CD14-positive monocyte (primary cell): ENCODE results near the gene SLC45A3. TPM values are rescaled to one million over a fixed set of nuclear protein-coding genes. Genes with fewer than 3 reads are reported as not detected.

Experiments
- DNase-seq, 3 donors: peaks; one replicate each; pipeline ENCODE4 v3.0.0-alpha.2; 2011 to 2022
- H2AFZ ChIP-seq: 2 replicates; pipeline ENCODE4 v1.6.0; 2012; ENCODE audit warnings: mild to moderate bottlenecking, low read depth, low read length, inconsistent platforms; ENCODE audit not compliant: insufficient read depth, poor library complexity, severe bottlenecking
- H3K27ac ChIP-seq, 2 donors: 1 replicate in 1 of 2; 2 replicates in 1 of 2; pipeline ENCODE4 v1.5.1; 2012 to 2013; ENCODE audit warnings: low read length in 2 of 2, control low read depth in 1 of 2, inconsistent platforms in 1 of 2, low read depth in 1 of 2, mild to moderate bottlenecking in 1 of 2
- H3K27me3 ChIP-seq, 2 donors: one replicate each; pipeline versions ENCODE4 v1.6.0 to v1.6.1; 2011 to 2013; ENCODE audit warnings: low read length in 2 of 2; ENCODE audit not compliant: control insufficient read depth in 2 of 2, insufficient read depth in 2 of 2
- H3K36me3 ChIP-seq, 2 donors: replicated peaks in 1 of 2; 1 replicate in 1 of 2; 2 replicates in 1 of 2; pipeline versions ENCODE4 v1.5.1 to v1.6.1; 2012 to 2013; ENCODE audit warnings: low read length in 2 of 2, control low read depth in 1 of 2, inconsistent platforms in 1 of 2, mild to moderate bottlenecking in 1 of 2; ENCODE audit not compliant: insufficient read depth in 2 of 2, control insufficient read depth in 1 of 2
- H3K4me1 ChIP-seq, 2 donors: 1 replicate in 1 of 2; 2 replicates in 1 of 2; pipeline versions ENCODE4 v1.5.1 to v1.6.1; 2012 to 2013; ENCODE audit warnings: low read length in 2 of 2, control low read depth in 1 of 2, inconsistent platforms in 1 of 2, mild to moderate bottlenecking in 1 of 2, moderate library complexity in 1 of 2; ENCODE audit not compliant: insufficient read depth in 2 of 2, control insufficient read depth in 1 of 2
- H3K4me2 ChIP-seq: replicated peaks from 2 replicates; pipeline ENCODE3; 2012; ENCODE audit warnings: low read length, moderate library complexity, mild to moderate bottlenecking; ENCODE audit not compliant: poor library complexity, severe bottlenecking; ENCODE audit errors: extremely low read depth
- H3K4me3 ChIP-seq, 3 experiments: fragments of 200-600 bp in 1 of 3; sonication (generic) in 1 of 3; replicated peaks in 1 of 3; 1 replicate in 2 of 3; 2 replicates in 1 of 3; pipeline ENCODE4 v1.5.1; 2011 to 2013; ENCODE audit warnings: low read length in 3 of 3, mild to moderate bottlenecking in 3 of 3, control low read depth in 2 of 3, low read depth in 2 of 3, inconsistent platforms in 1 of 3, moderate library complexity in 1 of 3
- H3K79me2 ChIP-seq: 2 replicates; pipeline ENCODE4 v1.6.0; 2012; ENCODE audit warnings: mild to moderate bottlenecking, control low read depth, inconsistent platforms, low read length, moderate library complexity; ENCODE audit not compliant: insufficient read depth
- H3K9ac ChIP-seq: 2 replicates; pipeline ENCODE4 v1.6.0; 2017; ENCODE audit warnings: low read length, mild to moderate bottlenecking; ENCODE audit not compliant: insufficient read depth, poor library complexity, severe bottlenecking
- H3K9me3 ChIP-seq, 2 donors: replicated peaks in 1 of 2; 1 replicate in 1 of 2; 2 replicates in 1 of 2; pipeline versions ENCODE4 v1.5.1 to v1.6.1; 2012 to 2013; ENCODE audit warnings: low read length in 2 of 2, control low read depth in 1 of 2; ENCODE audit not compliant: control insufficient read depth in 1 of 2, insufficient read depth in 1 of 2
- H4K20me1 ChIP-seq: 2 replicates; pipeline ENCODE4 v1.6.0; 2012; ENCODE audit warnings: mild to moderate bottlenecking, low read length, control low read depth, moderate library complexity; ENCODE audit not compliant: insufficient read depth
- H3K27ac Mint-ChIP-seq, 7 donors: one replicate each; pipeline ENCODE4 v1.8.0; 2020; ENCODE audit warnings: mild to moderate bottlenecking in 7 of 7, mixed read lengths in 7 of 7, moderate library complexity in 6 of 7, inconsistent platforms in 2 of 7
- H3K27me3 Mint-ChIP-seq, 3 donors: one replicate each; pipeline ENCODE4 v1.8.0; 2021 to 2022; ENCODE audit warnings: low read depth in 3 of 3, mild to moderate bottlenecking in 3 of 3, mixed read lengths in 3 of 3, moderate library complexity in 3 of 3, inconsistent platforms in 1 of 3
- H3K36me3 Mint-ChIP-seq, 2 donors: one replicate each; pipeline ENCODE4 v1.8.0; 2020; ENCODE audit warnings: mixed read lengths in 2 of 2, inconsistent platforms in 1 of 2, mild to moderate bottlenecking in 1 of 2
- H3K4me1 Mint-ChIP-seq: one replicate; pipeline ENCODE4 v1.8.0; 2020; ENCODE audit warnings: mild to moderate bottlenecking, mixed read lengths
- H3K4me3 Mint-ChIP-seq, 2 donors: one replicate each; pipeline ENCODE4 v1.8.0; 2020; ENCODE audit warnings: mild to moderate bottlenecking in 2 of 2, mixed read lengths in 2 of 2, moderate library complexity in 1 of 2
- H3K9me3 Mint-ChIP-seq, 7 donors: one replicate each; pipeline ENCODE4 v1.8.0; 2020 to 2022; ENCODE audit warnings: mixed read lengths in 7 of 7, mild to moderate bottlenecking in 6 of 7, moderate library complexity in 6 of 7, inconsistent platforms in 2 of 7
- WGBS: methylation state at CpG from one replicate; pipeline ENCODE4 v1.1.5; 2013; ENCODE audit warnings: missing lambda C conversion rate; ENCODE audit not compliant: insufficient coverage; 5-methylcytosine and 5-hydroxymethylcytosine counted together
- intact Hi-C, 2 donors: fragments of 100-400 bp; cut with micrococcal nuclease; formaldehyde crosslinking; loops; one replicate each; pipeline versions ENCODE4 v1.15.0 to v1.15.1; 2023
- polyA plus RNA-seq, 3 donors: library from polyadenylated mRNA; depleted of rRNA in 1 of 3; unstranded in 2 of 3; stranded (reverse) in 1 of 3; fragments of 300-500 nt in 2 of 3; fragments of >200 nt in 1 of 3; fragmentation: Illumina TruSeq in 2 of 3; gene quantifications; 1 replicate in 2 of 3; 2 replicates in 1 of 3; pipeline ENCODE4 v1.2.3, GENCODE V29; 2012 to 2021
- TF ChIP-seq, protein P1 (sequence below): fragments of 200-600 bp; IDR thresholded peaks from one replicate; pipeline ENCODE4 v1.8.0; 2022; ENCODE audit warnings: antibody characterized with exemption, mild to moderate bottlenecking

Gene SLC45A3
- polyA plus RNA-seq, 3 donors: 0.11 to 0.61 TPM; not detected in 1

DNA sequence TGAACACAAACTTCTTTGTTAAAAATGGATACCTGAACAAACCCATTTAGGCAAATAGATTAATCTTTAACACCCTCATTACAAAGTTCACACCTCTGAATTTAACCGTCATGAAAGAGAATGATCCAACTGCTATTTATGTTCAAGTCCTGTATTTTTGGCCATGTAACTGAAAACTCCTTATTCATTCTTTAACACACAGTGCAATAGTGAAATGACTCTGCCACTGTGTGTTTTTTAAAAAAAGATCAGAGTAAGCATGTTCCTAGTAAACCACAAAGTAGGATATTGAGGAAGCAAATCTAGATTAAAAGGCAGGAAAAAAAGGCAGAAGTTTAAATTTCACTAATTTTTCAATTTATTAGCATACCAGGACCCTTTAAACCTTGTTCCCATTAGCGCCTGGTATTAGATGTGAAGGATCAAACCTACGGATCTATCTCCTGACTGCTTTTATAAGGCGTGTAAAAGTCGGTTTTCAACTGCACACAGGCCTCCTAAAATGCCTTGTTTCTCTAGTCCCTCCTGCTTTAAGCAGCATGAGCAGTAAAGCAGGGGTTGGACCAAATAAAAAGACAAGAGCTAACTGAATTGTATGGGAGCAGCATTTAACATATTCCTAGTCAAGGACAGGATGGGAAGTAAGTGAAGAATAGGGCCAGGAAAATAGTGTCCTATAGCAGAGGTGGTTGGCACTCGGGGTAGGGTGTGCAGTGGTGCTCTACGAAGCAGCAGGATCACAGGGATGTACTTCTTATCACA lies 36.2 kb upstream of the SLC45A3 start:
- Histone ChIP-seq H3K36me3 (peaks cover 49 to 67% of the 10 kb centered on the region in 2 donors), H3K27me3 (no peaks in the 10 kb centered on the region), H2AFZ (no peak overlapping the region), H3K27ac (no peak overlapping the region), H3K4me3 (no peak overlapping the region), H4K20me1 (no peaks in the 10 kb centered on the region), H3K4me2 (no peak overlapping the region), H3K9ac (peak overlapping the region; percentile 16), H3K4me1 (peaks cover 4 to 5% of the 10 kb centered on the region in 2 donors), H3K79me2 (no peaks in the 10 kb centered on the region), H3K9me3 (no peaks in the 10 kb centered on the region)
- H3K4me1 Mint-ChIP-seq: peaks cover 16% of the 10 kb centered on the region
- intact Hi-C loops: loop anchor here in 1 of 2 donors (10.0 kb wide), 1 partner anchor 182 kb away; no protein-coding TSS in a partner anchor
- TF ChIP-seq, protein P1, sequence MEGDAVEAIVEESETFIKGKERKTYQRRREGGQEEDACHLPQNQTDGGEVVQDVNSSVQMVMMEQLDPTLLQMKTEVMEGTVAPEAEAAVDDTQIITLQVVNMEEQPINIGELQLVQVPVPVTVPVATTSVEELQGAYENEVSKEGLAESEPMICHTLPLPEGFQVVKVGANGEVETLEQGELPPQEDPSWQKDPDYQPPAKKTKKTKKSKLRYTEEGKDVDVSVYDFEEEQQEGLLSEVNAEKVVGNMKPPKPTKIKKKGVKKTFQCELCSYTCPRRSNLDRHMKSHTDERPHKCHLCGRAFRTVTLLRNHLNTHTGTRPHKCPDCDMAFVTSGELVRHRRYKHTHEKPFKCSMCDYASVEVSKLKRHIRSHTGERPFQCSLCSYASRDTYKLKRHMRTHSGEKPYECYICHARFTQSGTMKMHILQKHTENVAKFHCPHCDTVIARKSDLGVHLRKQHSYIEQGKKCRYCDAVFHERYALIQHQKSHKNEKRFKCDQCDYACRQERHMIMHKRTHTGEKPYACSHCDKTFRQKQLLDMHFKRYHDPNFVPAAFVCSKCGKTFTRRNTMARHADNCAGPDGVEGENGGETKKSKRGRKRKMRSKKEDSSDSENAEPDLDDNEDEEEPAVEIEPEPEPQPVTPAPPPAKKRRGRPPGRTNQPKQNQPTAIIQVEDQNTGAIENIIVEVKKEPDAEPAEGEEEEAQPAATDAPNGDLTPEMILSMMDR: no peak
- H3K27me3 Mint-ChIP-seq: no peaks in the 10 kb centered on the region
- no peak overlapping the region for H3K4me3 Mint-ChIP-seq
- no peak for DNase-seq
- WGBS: no CpG with 5 or more reads among the region's 7 CpGs
- no peaks in the 10 kb centered on the region for H3K9me3 Mint-ChIP-seq
- H3K27ac Mint-ChIP-seq: peak overlapping the region in 5 of 7 donors; percentile 6 to 65 (median 23)
- peaks cover 53 to 67% of the 10 kb centered on the region in 2 donors for H3K36me3 Mint-ChIP-seq

DNA sequence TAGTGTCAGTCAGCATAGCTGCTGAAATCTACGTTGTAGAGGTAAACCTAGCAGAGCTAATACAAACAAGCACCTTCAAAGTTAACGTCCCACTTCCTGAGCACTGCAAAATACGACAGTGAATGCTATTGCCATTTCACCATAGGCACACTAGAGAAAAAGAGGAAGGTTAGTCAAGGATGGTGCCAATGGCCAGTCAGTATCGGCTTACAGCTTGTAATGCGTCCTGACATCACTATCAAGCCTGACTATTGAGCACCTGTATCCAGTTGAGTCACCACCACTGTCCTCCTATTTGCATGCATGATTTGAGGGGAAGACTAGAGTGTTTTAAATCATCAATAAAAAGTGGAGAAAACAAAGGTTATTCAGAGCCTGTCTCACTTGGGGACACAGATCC lies 35.3 kb upstream of the SLC45A3 start:
- Histone ChIP-seq H3K4me2 (no peak overlapping the region), H3K36me3 (peaks cover 42 to 59% of the 10 kb centered on the region in 2 donors), H3K79me2 (no peaks in the 10 kb centered on the region), H3K27ac (peak overlapping the region in 1 of 2 donors; percentile 14), H3K9ac (no peak overlapping the region), H4K20me1 (no peaks in the 10 kb centered on the region), H3K9me3 (no peaks in the 10 kb centered on the region), H2AFZ (no peak overlapping the region), H3K4me3 (no peak overlapping the region), H3K27me3 (no peaks in the 10 kb centered on the region), H3K4me1 (peaks cover 4 to 5% of the 10 kb centered on the region in 2 donors)
- H3K27me3 Mint-ChIP-seq: no peaks in the 10 kb centered on the region
- peak; percentile 17 to 60 (median 45) for DNase-seq
- H3K36me3 Mint-ChIP-seq: peaks cover 48 to 59% of the 10 kb centered on the region in 2 donors
- TF ChIP-seq, protein P1: no peak
- H3K27ac Mint-ChIP-seq: peak overlapping the region in 5 of 7 donors; percentile 1 to 67 (median 41)
- intact Hi-C loops: loop anchor here in 1 of 2 donors (10.0 kb wide), 1 partner anchor 181 kb away; no protein-coding TSS in a partner anchor
- H3K9me3 Mint-ChIP-seq: no peaks in the 10 kb centered on the region
- H3K4me1 Mint-ChIP-seq: peaks cover 18% of the 10 kb centered on the region
- no peak overlapping the region for H3K4me3 Mint-ChIP-seq
- no CpG with 5 or more reads among the region's 5 CpGs for WGBS
